ENCODE data around the gene PRSS27.

DNA sequence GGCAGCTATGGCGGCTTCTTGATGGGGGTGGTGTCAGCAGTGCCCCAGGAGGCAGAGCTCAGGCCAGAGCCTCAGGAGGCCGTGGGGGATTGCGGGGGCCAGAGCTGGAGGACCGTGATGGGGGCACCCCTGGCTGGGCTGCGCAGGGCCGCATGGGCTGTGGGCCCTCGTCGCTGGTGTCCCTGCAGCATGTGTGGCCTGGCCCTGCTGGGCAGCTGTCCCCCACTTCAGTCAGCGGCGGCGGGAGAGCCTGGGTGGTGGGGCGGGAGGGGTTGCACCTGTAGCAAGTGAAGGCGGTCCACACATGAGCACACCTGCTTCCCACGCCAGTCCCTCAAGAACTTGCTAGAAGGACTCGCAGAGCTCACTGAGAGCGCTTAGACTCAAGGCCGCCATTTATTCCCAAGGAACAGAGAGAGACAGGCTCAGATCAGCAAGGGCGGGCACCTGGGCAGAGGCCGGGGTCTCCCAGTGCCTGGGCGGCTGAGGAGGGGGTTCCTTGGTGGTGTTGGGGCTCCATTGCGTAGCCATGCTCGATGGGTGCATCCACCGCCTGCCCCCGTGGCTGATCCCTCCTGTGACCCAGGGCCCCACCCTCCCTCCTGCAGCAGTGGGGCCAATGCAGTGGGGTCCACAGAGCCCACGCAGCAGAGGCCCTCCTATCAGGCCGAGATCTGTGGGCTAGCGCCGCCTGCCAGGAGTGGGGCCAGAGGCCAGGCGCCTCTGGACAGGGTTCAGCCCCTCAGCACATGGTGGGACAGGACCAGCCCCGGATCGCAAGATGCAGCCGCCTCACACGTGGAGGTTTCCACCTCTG, 15.7 kb downstream of the PRSS27 start:
- TF ChIP-seq CTCF (IDR thresholded peaks at IDR 0.05 in 4 of 5, conservative IDR thresholded peaks at IDR 0.05 in 1 of 5) (no peak), POLR2A (IDR thresholded peaks at IDR 0.05) (no peak)
